NCI-H748 (cell line): ENCODE results near the gene BRD4.

ENCODE experiments used
- DNase-seq: peaks from one replicate; lab custom pipeline; 2025; ENCODE audit not compliant: unreplicated experiment; lab: John Stamatoyannopoulos, UW

Gene BRD4

DNA sequence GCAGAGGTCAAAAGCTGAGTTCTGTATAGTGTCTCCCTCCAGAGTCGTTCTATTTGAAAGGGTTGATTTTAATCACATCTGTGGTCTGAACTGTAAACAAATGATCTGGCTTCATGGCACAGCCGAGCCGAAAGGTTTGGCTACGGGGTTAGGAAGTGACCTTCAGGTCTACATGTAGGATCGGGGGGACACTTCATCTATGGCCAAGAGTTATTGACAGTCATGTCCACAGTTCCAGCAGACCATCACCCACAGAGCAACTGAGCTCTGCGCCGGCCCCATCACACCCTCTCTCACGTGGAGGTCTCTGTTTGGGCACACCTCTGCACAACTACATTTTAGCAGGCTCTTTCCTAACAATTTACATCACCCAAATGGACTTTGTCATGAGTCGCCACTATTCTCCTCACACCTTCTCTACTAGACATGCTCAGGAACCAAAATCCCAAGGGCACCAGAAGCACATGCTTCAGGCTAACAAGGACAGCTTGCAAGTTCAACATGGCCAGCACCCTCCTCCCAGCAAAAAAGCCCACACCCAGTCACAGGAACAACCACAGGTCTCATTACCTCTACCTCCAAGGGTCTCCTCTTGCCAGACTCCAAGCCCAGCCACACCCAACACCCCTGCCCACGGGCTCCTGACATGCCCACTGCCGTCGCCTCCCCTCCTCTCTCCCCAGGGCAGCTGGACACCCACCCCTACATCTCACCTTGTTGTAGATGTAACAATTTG lies 64.0 kb downstream of the BRD4 start:
- DNase-seq = no peak

DNA sequence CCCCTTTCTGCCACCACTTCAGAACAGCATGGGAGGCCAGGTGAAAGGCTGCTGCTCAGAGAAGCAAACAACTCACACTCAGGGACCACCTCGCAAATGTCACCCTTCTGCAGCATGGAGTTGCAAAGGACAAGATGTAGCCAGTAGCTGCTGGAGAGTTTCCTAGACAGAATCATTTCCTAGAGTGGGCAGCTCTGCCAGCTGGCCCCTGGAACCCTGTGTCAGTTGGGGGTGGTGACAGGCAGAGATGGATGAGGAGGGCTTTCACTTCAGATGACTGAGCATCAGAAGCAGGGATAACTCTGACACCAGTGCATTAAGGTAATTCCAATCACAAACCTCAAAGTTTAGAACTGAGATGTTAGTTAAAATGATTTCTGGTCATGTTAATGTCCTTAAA lies 65.7 kb downstream of the BRD4 start:
- DNase-seq = no peak

DNA sequence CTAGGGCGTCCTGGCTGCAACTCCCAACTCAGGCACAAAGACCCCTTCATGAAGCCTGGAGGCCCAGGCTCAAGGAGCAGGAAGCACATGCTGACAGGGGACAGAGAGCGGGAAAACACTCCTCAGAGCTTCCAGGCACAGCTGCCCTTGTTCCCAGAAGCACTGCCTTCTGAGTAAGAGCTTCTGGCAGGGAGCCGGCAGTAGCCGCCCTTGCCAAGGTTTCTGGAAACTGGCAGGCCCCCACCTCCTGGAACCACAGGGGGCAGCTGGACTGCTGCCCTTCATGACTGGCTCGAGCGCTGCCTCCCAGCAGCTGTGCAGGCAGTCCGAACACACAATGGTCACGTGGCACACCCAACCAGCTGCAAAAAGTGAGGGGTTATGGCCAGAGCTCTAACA lies 66.5 kb downstream of the BRD4 start:
- no peak for DNase-seq

DNA sequence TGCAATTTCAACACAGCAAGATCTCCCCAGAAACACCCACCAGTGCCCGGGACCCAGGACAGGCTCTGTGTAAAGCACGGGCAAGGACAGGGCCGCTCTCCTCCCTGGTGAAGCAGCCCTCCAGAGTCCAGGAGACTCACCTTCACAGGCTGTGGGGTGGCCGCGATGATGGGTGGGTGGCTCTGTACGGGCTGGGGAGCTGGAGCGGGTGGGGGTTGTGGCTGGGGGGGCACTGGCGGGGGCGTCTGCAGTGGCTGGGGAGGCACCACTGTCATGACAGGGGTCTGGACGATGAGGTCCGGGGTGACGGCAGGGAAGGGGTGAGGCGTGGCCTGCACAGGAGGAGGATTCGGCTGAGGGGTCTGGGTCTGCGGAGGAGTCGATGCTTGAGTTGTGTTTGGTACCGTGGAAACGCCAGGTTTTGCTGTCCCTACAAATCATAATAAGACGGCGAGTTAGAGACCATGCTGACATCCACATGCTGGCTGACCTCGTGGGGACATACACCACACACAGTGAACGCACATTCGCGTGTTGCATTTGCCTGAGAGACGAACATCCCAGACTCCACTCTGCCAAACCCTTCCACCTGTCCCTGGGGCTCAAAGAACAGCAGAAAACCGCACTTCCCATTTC lies 67.0 kb downstream of the BRD4 start:
- no peak for DNase-seq

DNA sequence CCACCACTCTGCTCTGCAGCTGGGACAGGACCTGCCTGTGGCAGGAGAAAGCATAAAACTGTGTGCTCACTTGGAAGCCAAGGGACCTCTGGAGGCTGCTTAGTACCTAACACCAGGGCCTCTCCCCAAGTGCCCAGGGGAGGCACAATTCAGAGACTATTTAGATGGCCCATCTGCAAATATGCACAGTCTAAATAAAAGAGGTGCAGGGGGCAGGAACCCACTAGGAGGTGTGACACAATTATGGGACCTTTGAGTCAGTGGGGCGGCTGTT lies 67.5 kb downstream of the BRD4 start:
- no peak for DNase-seq

DNA sequence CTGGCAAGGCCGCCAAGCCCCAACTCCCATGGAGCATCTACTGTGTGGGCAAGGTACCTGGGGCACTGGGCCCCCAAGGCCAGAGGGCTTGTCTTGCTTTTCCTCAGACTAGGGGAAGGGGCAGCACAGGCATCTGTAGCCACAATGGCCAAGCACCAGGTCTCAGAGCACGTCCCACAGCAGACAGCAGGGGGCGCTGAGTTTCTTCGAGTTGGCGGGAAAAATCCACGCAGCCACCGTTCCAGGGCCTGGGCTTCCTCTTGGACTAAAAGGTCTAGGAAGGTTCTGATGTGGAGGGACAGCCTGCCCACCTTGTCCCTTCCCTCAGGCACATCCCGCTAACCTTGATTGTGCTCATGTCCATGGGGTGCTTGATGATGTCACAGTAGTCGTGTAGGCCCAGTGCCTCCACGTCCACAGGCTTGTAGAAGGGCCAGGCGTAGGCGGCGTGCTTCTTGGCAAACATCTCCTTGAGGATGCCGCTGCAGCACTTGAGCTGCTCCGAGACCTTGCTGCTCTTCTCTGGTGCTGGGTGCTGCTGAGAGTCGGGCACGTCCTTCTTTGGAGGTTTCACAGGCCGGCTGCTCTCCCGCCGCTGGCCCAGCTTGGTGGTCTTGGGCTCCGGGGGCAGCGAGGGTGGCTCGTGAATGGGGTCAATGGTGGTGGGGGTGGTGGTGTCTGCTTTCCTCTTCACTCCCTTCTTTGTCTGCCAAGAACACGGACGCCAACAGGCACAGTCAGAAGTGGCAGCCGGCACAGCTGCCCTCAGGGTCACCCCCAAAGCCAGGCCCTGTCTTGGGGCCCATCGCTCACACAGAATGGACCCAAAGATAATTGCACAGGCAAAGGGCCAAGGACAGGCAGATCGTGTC lies 68.0 kb downstream of the BRD4 start:
- peak; percentile 39 for DNase-seq

DNA sequence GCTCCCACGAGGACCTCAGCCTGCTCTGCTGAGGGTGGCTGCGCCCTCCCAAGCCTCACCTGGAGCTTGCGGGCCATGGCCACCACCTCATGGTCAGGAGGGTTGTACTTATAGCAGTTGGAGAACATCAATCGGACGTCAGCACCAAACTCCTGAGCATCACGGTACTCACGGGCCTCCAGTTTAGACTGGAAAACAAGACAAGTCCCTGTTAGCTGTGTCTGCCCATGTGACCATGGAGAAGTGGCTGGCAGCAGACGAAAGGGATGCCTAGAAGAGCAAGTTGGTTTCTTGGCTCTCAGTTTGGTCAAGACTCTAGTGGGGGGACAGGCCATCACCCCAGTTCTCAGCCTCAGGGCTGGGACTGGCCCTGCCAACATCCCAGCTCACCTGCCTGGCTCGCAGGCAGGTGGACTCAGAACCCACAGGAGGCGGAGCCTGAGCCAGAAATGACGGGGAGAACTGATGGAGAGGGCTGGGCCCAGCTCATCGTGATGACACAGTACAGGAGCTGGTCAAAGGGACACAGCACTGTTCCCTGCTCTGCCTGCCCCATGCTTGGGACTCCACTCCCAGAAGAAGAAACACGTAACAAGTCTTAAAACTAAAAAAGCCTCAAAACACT lies 68.9 kb downstream of the BRD4 start:
- DNase-seq = no peak

DNA sequence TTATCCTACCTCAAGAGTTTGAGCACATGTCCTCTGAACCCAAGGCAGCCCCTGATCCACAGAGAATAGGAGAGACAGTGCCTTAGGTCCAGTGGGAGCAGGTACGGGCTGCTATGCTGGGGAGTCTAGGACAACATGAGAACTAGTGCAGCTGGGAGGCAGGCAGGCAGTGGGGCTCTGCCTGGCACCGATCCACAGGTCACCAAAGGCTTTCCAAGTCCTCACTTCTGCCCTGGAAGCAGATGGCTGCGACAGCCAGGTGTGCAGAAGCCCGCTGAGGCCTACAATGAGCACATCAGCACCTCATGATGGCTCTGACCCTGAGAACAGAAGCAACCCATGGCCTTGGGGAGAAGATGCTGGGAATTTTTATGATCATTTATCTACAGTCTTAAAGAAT lies 70.3 kb downstream of the BRD4 start:
- no peak for DNase-seq

DNA sequence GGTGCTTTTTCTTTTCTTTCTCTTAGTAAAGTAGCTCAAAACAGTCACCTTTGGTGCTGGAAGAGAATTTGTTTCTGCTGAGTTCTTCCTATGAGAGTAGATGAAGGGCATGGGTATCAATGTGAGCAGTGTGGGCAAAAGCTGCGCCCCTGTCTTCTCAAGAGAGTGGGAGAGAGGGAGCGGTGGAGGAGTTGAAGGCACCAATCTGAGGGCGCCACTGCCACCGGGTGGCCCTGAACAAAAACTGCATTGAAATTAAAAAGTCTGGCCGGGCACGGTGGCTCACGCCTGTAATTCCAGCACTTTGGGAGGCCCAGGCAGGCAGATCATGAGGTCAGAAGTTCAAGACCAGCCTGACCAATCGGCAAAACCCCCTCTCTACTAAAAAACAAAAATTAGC lies 71.4 kb downstream of the BRD4 start:
- DNase-seq = no peak

DNA sequence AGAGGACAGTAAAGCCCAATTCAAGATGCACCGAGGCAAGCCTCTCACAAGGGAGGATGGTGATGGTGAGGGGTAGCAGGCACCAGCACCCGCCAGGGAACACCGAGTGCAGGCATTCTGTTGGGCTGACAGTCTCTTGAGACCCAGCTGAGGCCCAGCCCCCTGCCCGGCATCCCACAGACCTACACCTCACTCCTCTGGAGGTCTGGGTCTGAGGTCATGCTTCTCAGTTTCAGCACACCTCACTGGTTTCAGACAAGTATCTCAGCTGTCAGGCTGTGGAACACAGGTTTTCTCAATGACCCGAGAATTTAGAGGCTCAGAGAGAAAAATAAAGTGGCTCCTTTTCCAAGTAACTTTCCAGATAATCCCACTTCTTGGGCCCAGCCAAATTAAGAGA lies 72.4 kb downstream of the BRD4 start:
- no peak for DNase-seq

DNA sequence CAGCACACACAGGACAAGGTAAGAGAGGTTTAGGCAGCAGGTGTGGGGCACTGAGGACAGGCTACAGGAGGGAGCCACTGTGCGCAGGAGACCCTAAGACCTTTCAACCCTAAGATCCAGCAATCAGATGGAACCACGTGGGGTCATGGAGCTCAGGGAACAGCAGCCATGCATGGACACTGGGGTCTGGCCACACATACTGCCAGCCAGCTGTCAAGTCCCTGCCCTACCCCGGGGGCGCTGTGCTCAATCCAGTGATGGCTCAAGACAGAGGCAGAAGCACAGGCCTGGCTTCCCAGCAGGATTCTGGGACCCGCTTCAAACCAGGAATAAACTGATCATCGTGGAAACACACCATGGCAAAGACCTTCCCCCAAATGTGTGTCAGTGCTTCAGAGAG lies 74.6 kb downstream of the BRD4 start:
- DNase-seq = no peak

DNA sequence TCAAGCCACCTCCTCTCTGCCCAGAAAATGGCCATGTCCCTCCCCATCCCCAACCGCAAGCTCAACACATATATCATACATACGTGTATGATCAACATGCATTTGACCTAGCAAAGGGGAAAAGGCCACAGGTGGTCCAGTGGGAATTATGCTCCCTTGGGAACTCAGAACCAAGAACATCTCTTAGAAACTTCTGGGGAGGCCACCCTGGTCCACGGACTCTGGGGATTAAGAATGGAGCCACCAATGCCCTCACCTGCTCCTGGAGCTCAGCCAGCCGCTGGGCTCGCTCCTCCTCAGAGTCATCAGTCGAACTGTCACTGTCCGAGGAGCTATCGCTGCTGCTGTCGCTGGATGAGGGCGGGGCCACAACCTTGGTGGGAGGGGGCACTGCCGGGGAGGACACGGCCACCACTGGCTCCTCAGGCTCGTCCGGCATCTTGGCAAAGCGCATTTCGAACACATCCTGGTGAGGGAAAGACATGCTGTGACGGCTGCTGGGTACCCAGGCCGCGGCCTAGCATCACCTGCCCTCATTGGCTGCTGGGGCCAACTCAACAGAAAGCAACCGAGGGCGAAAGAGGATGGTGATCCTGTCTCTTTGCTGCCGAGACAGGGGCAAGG lies 75.5 kb downstream of the BRD4 start:
- DNase-seq = no peak

DNA sequence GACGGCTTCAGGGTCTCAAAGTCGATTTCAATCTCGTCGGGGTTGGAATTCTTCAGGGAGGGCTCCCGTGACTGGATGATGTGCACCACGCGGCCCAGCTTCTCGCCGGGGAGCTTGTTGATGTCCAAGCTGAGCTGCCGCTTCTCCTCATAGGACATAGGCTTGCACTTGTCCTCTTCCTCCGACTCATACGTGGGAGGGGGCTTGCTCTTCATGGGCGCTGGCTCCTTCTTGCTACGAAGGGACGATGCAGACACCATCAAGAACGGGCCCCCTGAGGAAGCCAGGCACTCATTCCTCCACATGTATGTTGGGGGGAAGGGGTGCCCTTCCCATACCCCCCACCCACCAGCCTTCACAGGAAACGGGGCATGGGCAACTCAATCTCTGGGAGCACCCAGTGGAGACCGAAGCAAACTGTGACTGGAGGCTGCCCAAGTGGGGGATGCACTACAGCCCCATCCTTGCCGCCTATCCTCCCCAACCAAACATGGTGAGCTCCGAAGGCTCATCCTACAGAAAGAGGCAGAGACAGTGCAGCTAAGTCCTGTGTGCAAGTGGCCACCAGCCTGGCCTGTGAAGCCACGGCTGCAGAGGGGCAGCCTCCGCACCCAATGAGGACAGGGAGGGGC lies 76.9 kb downstream of the BRD4 start:
- DNase-seq = no peak

DNA sequence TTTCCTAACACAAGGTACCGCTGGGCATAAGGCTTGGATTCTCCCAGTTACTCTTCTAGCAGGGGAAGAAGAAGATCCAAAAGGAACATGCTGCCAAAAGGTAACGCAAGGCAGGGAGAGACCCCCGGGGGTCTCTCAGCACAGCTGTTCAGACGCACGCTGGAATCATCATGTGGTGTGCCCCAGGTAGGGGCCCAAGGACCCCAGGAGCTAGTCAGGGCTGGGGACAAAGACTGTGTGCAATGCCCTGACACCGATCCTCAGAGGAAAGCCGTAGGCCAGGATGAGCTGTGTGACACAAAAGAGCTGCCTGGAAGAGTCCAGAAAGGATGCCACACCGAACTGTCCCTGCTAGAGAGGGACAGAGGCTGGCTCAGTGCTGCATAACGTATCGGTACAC lies 77.8 kb downstream of the BRD4 start:
- DNase-seq = no peak

DNA sequence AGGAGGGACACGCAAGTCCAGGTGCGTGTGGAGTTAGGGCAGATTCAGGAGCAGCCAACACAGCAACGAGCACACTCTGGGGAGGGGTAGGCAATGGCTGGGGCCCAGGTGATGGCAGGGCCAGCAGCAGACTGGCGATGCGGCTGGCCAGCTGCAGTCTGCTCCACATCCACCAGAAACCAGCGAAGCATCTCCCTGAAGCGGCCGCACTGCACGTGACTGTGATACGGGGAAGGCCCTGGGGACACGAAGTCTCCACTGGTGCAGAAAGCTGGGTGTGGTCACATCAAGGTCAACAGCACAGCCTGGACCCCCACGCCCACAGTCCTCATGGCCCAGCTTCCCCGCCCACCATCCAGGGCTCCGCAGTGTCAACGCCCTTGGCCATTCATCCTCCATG lies 78.8 kb downstream of the BRD4 start:
- DNase-seq = no peak

DNA sequence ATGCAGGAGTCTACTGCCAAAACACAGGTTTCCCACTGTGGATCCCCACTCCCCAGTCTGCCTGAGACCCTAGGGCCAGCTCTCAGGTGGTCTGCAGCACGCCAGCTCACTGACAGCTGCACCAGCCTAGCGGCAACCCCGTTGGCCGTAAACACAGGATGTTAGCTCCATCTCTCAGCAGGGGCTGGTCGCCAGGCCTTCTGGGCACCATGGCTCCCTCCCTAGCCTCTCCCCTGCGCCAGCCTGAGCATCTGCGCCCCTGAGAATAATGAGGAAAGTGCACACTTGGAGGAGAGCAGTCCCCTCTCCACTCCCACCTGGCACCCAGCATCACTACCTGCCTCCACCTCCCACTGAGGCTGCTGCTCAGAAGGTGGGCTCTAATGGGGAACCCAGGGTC lies 79.3 kb downstream of the BRD4 start:
- no peak for DNase-seq

DNA sequence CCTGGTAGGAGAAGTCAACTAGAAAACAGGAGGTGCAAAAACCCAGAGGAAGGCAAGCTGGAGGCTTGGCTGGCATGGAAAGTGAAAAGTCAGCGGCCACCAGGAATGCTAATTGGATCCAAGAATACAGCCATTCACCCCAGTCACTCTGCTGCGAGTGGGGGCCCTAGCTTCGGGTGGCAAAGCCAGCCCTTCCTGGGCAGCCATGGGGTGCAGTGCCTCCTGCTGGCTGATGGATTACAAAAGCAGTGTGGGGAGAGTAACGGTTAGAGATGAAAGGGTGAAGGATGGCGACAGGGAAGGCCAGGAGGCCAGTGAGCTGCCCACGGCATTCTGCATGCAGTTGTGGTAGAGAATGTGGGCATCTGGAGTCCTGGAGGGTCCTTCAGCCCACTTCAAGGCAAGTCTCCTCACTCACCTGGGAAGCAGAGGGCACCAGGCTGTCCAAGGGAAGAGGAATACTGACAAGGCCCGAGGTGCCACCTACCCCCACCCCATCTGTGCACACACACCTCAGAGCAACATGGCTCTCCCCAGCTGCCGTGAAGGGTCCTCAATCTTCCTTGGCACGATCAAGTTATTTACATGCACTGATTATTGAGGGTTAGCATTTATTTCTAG lies 79.8 kb downstream of the BRD4 start:
- no peak for DNase-seq

DNA sequence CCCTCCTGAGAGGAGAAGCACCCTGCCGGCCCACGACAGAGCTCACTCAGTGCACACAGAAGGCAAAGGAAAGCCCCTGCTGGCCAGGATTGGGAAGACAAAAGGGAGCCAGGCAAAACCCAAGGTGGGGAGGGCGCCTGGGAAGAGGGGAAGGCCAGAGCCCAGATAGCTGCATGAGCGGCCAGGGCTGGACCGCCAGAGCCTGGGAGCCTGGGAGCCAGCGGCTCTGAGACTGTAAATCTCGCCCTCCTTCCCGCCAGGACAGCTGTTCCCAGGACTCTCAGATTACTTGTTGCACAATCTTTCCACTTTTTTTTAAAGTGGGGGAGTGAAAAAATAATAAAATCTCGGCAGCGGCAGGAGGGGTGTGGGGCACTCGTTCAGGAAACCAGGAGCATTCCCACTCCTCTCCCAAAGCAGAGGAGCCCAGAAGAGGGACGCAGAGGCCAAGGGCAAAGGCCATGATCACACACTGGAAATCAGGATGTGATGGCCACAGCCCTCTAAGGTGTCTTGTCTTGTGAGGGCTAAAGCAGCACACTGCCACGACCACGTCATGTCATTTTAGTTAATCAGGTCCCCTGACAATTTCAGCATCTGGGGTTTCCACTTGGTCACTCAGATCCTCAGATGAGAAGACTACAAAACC lies 80.5 kb downstream of the BRD4 start:
- no peak for DNase-seq

DNA sequence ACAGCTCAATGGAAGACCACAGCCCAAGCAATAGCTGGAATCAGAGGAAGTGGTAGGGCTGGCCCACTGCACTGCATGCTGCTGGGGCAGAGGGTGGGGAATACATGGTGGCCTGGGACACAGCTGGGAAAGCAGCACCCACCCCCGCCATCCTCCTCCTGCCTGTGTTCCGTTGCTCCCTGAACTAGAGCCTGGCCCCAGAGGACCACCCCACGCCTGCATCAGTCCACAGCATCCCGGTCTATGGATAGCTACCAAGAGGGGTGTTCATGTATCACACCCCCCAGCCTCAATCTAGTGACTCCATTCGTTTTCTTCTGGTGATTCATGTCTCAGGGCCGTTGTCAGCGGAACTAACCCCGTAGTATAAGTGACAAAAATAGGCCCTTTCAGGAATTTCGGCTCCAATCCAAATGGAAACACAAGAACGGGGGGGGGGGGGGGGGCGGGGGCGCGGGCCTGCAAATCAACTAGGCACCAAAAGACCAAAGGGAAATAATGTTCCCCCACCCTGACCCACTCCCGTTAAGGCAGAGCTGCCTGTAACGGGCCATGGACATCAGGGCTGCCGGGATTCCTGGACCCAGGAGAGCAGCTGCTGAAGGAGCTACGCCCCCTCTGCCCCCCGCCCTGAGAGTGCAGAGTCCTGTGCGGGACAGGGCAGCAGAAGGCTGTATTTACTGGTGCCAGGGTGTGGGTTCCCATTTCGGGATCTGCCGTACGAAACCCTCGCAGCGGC lies 81.2 kb downstream of the BRD4 start:
- no peak for DNase-seq
